HCT116 (cell line): ENCODE measurements around the gene UGP2. TPM values are rescaled to one million over a fixed set of nuclear protein-coding genes. Genes with fewer than 3 reads are reported as not detected.
"Not testable (repeated sequence)": the region's sequence is repeated elsewhere in the genome, so short reads cannot be mapped to it uniquely, and the experiment has no call there.

ENCODE experiments used
- ATAC-seq: fragments of 200-7000 bp; cut with Tn5 transposase; 2 replicates; pipeline ENCODE4 v1.9.1; 2020; ENCODE audit warnings: mild to moderate bottlenecking, moderate library complexity
- BruUV-seq: library from RNA; stranded (reverse); fragments of 400-500 nt; replicated peaks from 2 replicates; lab custom pipeline; 2021; lab: Mats Ljungman, UMichigan
- CTCF ChIA-PET: fragments of 300-600 bp; sonication (Branson Sonifier 250); formaldehyde crosslinking; loops from one replicate; lab custom pipeline; 2021; ENCODE audit warnings: antibody characterized with exemption; lab: Charles Lee
- POLR2A ChIA-PET: fragments of 300-600, 350-600 bp; sonication (Branson Sonifier 250); formaldehyde crosslinking; loops from one replicate; lab custom pipeline; 2021; ENCODE audit warnings: antibody characterized with exemption; lab: Charles Lee
- RAD21 ChIA-PET, 2 experiments: fragments of 300-600 bp; sonication (Branson Sonifier 250); formaldehyde crosslinking; loops; one replicate each; lab custom pipeline; 2023; ENCODE audit warnings: low total read pairs in 2 of 2; ENCODE audit not compliant: uncharacterized antibody in 2 of 2, unreplicated experiment in 2 of 2, low non-redundant PET in 1 of 2; lab: Charles Lee
- DNase-seq: peaks from one replicate; pipeline ENCODE4 v3.0.0-alpha.2; 2010; ENCODE audit warnings: low read depth, low spot score
- H2AFZ ChIP-seq: fragments of 200-600 bp; shearing (Covaris generic), sonication (generic); 2 replicates; pipeline ENCODE4 v1.6.1; 2017; ENCODE audit warnings: low read depth, mixed run types, mixed read lengths, antibody characterized with exemption, low read length; ENCODE audit not compliant: poor library complexity, severe bottlenecking
- H3K27ac ChIP-seq: 2 replicates; pipeline ENCODE4 v1.5.1; 2012; ENCODE audit warnings: low read depth, low read length
- H3K27me3 ChIP-seq: fragments of 200-600 bp; sonication (generic); 2 replicates; pipeline ENCODE4 v1.6.1; 2016; ENCODE audit warnings: mixed run types, low read length, mixed read lengths; ENCODE audit not compliant: insufficient read depth
- H3K36me3 ChIP-seq, 2 experiments: fragments of 200-500 bp in 1 of 2; fragments of 200-600 bp in 1 of 2; sonication (Bioruptor generic) in 1 of 2; sonication (generic) in 1 of 2; 2 replicates each; pipeline versions ENCODE4 v1.5.1 to v1.6.1; 2014 to 2016; ENCODE audit warnings: low read length in 2 of 2, inconsistent platforms in 1 of 2, mixed read lengths in 1 of 2, mixed run types in 1 of 2; ENCODE audit not compliant: insufficient read depth in 2 of 2, control insufficient read depth in 1 of 2
- H3K4me1 ChIP-seq, 2 experiments: fragments of 200-600 bp in 1 of 2; sonication (generic) in 1 of 2; 2 replicates each; pipeline versions ENCODE4 v1.5.1 to v1.6.1; 2012 to 2017; ENCODE audit warnings: low read length in 2 of 2, inconsistent platforms in 1 of 2, mild to moderate bottlenecking in 1 of 2, mixed read lengths in 1 of 2, mixed run types in 1 of 2, moderate library complexity in 1 of 2; ENCODE audit not compliant: insufficient read depth in 2 of 2, control insufficient read depth in 1 of 2
- H3K4me2 ChIP-seq: fragments of 200-600 bp; sonication (generic); 2 replicates; pipeline ENCODE4 v1.6.1; 2017; ENCODE audit warnings: mixed run types, low read length, mixed read lengths
- H3K4me3 ChIP-seq, 2 experiments: fragments of 200-600 bp in 1 of 2; sonication (generic) in 1 of 2; replicated peaks in 1 of 2; 2 replicates each; pipeline ENCODE4 v1.5.1; 2011 to 2016; ENCODE audit warnings: low read length in 2 of 2, control low read depth in 1 of 2, low read depth in 1 of 2, mild to moderate bottlenecking in 1 of 2, mixed read lengths in 1 of 2, mixed run types in 1 of 2
- H3K79me2 ChIP-seq: fragments of 200-600 bp; sonication (generic); 2 replicates; pipeline ENCODE4 v1.6.1; 2017; ENCODE audit warnings: mild to moderate bottlenecking, mixed run types, low read length, moderate library complexity, mixed read lengths; ENCODE audit not compliant: insufficient read depth
- H3K9ac ChIP-seq: fragments of 200-600 bp; sonication (generic); 2 replicates; pipeline ENCODE4 v1.6.1; 2016; ENCODE audit warnings: low read length, mixed read lengths
- H3K9me2 ChIP-seq: fragments of 200-600 bp; sonication (generic), shearing (Covaris generic); 2 replicates; pipeline ENCODE4 v1.6.1; 2017; ENCODE audit warnings: mixed run types, mild to moderate bottlenecking, moderate library complexity; ENCODE audit not compliant: insufficient read depth
- H3K9me3 ChIP-seq, 2 experiments: fragments of 200-500 bp in 1 of 2; fragments of 200-600 bp in 1 of 2; sonication (Bioruptor generic) in 1 of 2; sonication (generic) in 1 of 2; 2 replicates each; pipeline ENCODE4 v1.6.1; 2014 to 2017; ENCODE audit warnings: low read length in 2 of 2, mixed read lengths in 2 of 2, inconsistent platforms in 1 of 2, low read depth in 1 of 2, mild to moderate bottlenecking in 1 of 2, mixed run types in 1 of 2, moderate library complexity in 1 of 2; ENCODE audit not compliant: control insufficient read depth in 1 of 2, insufficient read depth in 1 of 2
- H4K20me1 ChIP-seq: fragments of 200-600 bp; sonication (generic), shearing (Covaris generic); 2 replicates; pipeline ENCODE4 v1.6.1; 2017; ENCODE audit warnings: mixed run types, mild to moderate bottlenecking, moderate library complexity; ENCODE audit not compliant: insufficient read depth
- ELF1 ChIP-seq: IDR thresholded peaks from 2 replicates; pipeline ENCODE4 v1.6.1; 2012; ENCODE audit warnings: low read depth, borderline replicate concordance
- EZH2phosphoT487 ChIP-seq: fragments of 200-600 bp; IDR thresholded peaks from 2 replicates; pipeline ENCODE4 v1.6.1; 2018; ENCODE audit warnings: antibody characterized with exemption, borderline replicate concordance
- JUND ChIP-seq: IDR thresholded peaks from 2 replicates; pipeline ENCODE4 v1.6.1; 2012
- RAD21 ChIP-seq: IDR thresholded peaks from 2 replicates; pipeline ENCODE4 v1.6.1; 2012; ENCODE audit warnings: low read depth, mild to moderate bottlenecking
- ZBTB33 ChIP-seq: IDR thresholded peaks from 2 replicates; pipeline ENCODE4 v1.6.1; 2011; ENCODE audit warnings: mild to moderate bottlenecking, low read length, moderate library complexity; ENCODE audit not compliant: insufficient replicate concordance; ENCODE audit errors: extremely low read depth
- ZNF274 ChIP-seq: fragments of 200-500 bp; sonication (Bioruptor generic); IDR thresholded peaks from 2 replicates; pipeline ENCODE4 v1.6.1; 2014; ENCODE audit warnings: mild to moderate bottlenecking, low read depth, low read length, inconsistent platforms
- intact Hi-C: fragments of 100-400 bp; cut with micrococcal nuclease; formaldehyde crosslinking; loops from 2 replicates; pipeline ENCODE4 v1.10.0; 2022
- total RNA-seq: library from RNA; stranded (reverse); gene quantifications from one replicate; pipeline ENCODE4 v1.2.1, GENCODE V29; 2021; ENCODE audit not compliant: unreplicated experiment

UGP2 gene
- total RNA-seq, 1 experiment from 2014 or later, result 57.1 TPM

- Histone ChIP-seq H3K9me3 (no peaks in the 10 kb centered on the region), H3K9me2 (no peaks in the 10 kb centered on the region), H3K79me2 (no peaks in the 10 kb centered on the region), H3K4me3 (no peak overlapping the region), H3K4me2 (no peak overlapping the region), H3K9ac (no peak overlapping the region), H3K27ac (no peak overlapping the region), H4K20me1 (no peaks in the 10 kb centered on the region), H3K4me1 (no peaks in the 10 kb centered on the region), H3K36me3 (no peaks in the 10 kb centered on the region), H2AFZ (no peak overlapping the region), H3K27me3 (no peaks in the 10 kb centered on the region)
- DNase-seq, result no peak
- TF ChIP-seq ELF1 (no peak), EZH2phosphoT487 (no peak), ZNF274 (no peak), JUND (no peak), ZBTB33 (no peak), RAD21 (no peak)
- ChIA-PET POLR2A (no interaction called here), RAD21 (no interaction called here), CTCF (no interaction called here)
- intact Hi-C loops, result no loop called here
- no peak for ATAC-seq
- BruUV-seq, result no TSS peak
Measured at GRCh38 chr2:63926815-63927214, 85.1 kb downstream of the UGP2 start.

GRCh38 chr2:63932104-63932503 is 90.4 kb downstream of the UGP2 start:
- H4K20me1 ChIP-seq, BruUV-seq, H2AFZ ChIP-seq, H3K79me2 ChIP-seq, H3K27me3 ChIP-seq, RAD21 ChIA-PET, H3K9me3 ChIP-seq, ATAC-seq, POLR2A ChIA-PET, H3K9me2 ChIP-seq, H3K9ac ChIP-seq, H3K4me3 ChIP-seq, H3K36me3 ChIP-seq, intact Hi-C loops, H3K4me2 ChIP-seq, H3K4me1 ChIP-seq, CTCF ChIA-PET, DNase-seq, H3K27ac ChIP-seq: not testable (repeated sequence)

Other genes starting within 250 kb of the UGP2 start
- gene VPS54, start 177.5 kb downstream of the UGP2 start, total RNA-seq, result 12.4 TPM